HG03378 (cell line): ENCODE data around the gene KDM2A.

ENCODE experiments used
- ATAC-seq: cut with Tn5 transposase; IDR thresholded peaks from one replicate; pipeline ENCODE4 v1.9.1; 2021; ENCODE audit warnings: mild to moderate bottlenecking, moderate library complexity; ENCODE audit not compliant: unreplicated experiment

Gene KDM2A

GRCh38 chr11:67118801-67119584 is at the start of gene KDM2A:
Gene KDM2A, plus strand, starts transcription at chr11:67119263. Its CDS starts 2,054 bp downstream, at chr11:67121317.
- peak; percentile 46 for ATAC-seq

- no peak for ATAC-seq
Measured at GRCh38 chr11:67071420-67072284, 47.4 kb upstream of the KDM2A start.

- no peak for ATAC-seq
Measured at GRCh38 chr11:67072295-67072694, 46.8 kb upstream of the KDM2A start.

- no peak for ATAC-seq
Measured at GRCh38 chr11:67073908-67074307, 45.2 kb upstream of the KDM2A start.

- ATAC-seq: no peak
Measured at GRCh38 chr11:67076202-67076601, 42.9 kb upstream of the KDM2A start.

GRCh38 chr11:67079065-67079705 is 39.9 kb upstream of the KDM2A start:
- no peak for ATAC-seq

GRCh38 chr11:67082071-67082791 is 36.8 kb upstream of the KDM2A start:
- no peak for ATAC-seq

- ATAC-seq: no peak
Measured at GRCh38 chr11:67083786-67084366, 35.2 kb upstream of the KDM2A start.

GRCh38 chr11:67085617-67086016 is 33.4 kb upstream of the KDM2A start:
- ATAC-seq: no peak

GRCh38 chr11:67090717-67091116 is 28.3 kb upstream of the KDM2A start:
- ATAC-seq: no peak

GRCh38 chr11:67095214-67095507 is 23.9 kb upstream of the KDM2A start:
- no peak for ATAC-seq

- ATAC-seq: no peak
Measured at GRCh38 chr11:67098799-67099429, 20.1 kb upstream of the KDM2A start.

GRCh38 chr11:67099831-67100324 is 19.2 kb upstream of the KDM2A start:
- no peak for ATAC-seq

GRCh38 chr11:67102664-67103063 is 16.4 kb upstream of the KDM2A start:
- no peak for ATAC-seq

GRCh38 chr11:67105964-67106363 is 13.1 kb upstream of the KDM2A start:
- no peak for ATAC-seq

- ATAC-seq: no peak
Measured at GRCh38 chr11:67111261-67111660, 7.8 kb upstream of the KDM2A start.

- no peak for ATAC-seq
Measured at GRCh38 chr11:67113231-67113721, 5.8 kb upstream of the KDM2A start.

GRCh38 chr11:67114275-67114896 is 4.7 kb upstream of the KDM2A start:
- no peak for ATAC-seq

GRCh38 chr11:67116758-67117105 is 2.3 kb upstream of the KDM2A start:
- no peak for ATAC-seq

- ATAC-seq: no peak
Measured at GRCh38 chr11:67117176-67117575, 1.9 kb upstream of the KDM2A start.
